SK-MEL-5 (cell line): ENCODE measurements around the gene RBM19. TPM values are rescaled to one million over a fixed set of nuclear protein-coding genes. Genes with fewer than 3 reads are reported as not detected.

Experiments used
- DNase-seq: peaks from one replicate; pipeline ENCODE4 v3.0.0-alpha.2; 2016; ENCODE audit warnings: low read depth, low spot score
- in situ Hi-C: cut with HindIII; loops from 2 replicates; pipeline ENCODE4 v1.10.0; 2016; ENCODE audit warnings: low sequenced_read_pairs, high pct_unique_total_duplicates, low pct_unique_long_range_greater_than_20kb
- total RNA-seq: library from RNA; depleted of rRNA; stranded (reverse); fragments of >200 nt; shearing (Covaris generic); gene quantifications from 2 replicates; pipeline ENCODE4 v1.2.3, GENCODE V29; 2014

RBM19 gene
- total RNA-seq, 1 experiment from 2014 or later = 53.6 TPM

DNA sequence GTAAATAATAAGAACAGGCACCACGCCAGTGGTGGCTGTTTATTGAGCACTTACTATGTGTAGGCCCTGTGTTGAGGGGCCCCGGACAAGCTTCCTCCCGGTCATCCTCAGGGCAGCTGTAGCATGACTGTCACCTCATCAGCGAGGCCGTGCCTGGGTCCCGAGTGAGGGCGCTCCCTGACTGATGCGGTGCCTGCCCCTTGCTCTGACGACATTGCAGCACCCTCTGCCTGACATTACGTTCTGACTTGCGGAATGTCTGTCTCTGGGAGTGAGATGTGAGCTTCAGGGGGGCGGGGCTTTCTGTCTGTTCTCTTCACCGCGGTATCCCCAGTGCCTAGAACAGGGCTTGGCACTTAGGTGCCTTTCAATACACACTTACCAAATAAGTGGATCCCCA lies 167.6 kb downstream of the RBM19 start:
- no peak for DNase-seq
- in situ Hi-C loops = no loop called here

GRCh38 chr12:113797535-113797868 lies 168.6 kb downstream of the RBM19 start:
- in situ Hi-C loops = no loop called here
- no peak for DNase-seq

GRCh38 chr12:113796852-113797534 lies 169.1 kb downstream of the RBM19 start:
- in situ Hi-C loops = no loop called here
- DNase-seq = no peak

DNA sequence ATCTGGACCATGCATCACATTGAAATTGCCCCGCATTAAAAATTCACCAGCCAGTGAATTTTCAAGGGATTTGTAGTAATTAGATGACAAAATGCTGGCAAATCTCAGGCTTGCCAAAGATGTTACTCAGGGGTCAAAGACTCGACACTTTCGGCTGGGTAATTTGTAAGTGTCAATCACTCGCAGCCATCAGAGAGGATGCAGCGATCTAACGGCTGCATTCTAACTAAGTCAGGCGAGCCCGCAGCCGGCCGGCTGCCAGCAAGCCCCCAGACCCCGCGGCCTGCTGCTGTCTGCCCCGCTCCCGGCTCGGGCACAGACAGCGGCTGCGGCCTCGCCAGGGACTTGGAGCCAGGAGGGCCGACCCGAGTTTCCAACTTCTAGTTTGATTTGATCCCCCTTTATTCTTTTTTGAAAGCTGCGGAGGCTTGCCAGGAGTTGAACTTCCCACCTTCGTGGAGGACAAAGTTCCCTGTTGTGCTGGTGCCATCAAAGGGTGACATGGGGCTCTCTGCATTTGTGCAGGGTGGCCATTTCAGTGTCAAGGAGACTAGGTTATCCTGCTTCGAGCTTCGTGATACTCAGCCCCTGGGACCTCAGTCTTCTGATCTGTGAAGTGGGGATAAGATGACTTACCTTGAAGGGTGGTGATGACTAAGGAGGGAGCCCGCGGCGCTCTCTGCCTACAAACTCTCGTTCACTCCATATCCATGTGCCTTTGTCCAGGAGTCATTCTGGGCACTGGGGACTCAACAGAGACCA lies 169.9 kb downstream of the RBM19 start:
- no peak for DNase-seq
- in situ Hi-C loops = no loop called here

GRCh38 chr12:113795445-113795844 lies 170.7 kb downstream of the RBM19 start:
- DNase-seq = no peak
- in situ Hi-C loops = no loop called here

DNA sequence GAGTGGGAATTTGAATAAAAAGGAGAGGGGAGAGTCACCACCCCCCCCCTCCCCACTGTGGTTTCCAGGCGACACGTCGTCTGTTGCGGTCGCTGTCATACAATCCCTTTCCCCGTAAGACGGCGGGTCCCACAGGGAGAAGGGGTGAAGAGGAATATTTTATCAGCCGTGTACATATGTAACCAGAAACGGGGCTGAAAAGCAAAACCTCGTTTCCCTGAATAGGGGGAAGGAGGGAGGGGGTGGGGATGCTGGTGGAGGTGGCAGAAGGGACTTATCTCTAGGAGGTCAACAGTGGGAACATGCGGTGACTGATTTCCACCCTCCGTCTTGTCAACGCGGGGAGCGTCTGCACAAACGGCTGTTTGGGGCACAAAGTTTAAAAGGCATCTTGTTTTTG lies 171.4 kb downstream of the RBM19 start:
- DNase-seq = no peak
- in situ Hi-C loops = no loop called here

- no peak for DNase-seq
- in situ Hi-C loops = no loop called here
These were observed 172.9 kb downstream of the RBM19 start for GRCh38 chr12:113793250-113793649.

- no peak for DNase-seq
- in situ Hi-C loops = no loop called here
These were observed 173.7 kb downstream of the RBM19 start for GRCh38 chr12:113792450-113792849.

DNA sequence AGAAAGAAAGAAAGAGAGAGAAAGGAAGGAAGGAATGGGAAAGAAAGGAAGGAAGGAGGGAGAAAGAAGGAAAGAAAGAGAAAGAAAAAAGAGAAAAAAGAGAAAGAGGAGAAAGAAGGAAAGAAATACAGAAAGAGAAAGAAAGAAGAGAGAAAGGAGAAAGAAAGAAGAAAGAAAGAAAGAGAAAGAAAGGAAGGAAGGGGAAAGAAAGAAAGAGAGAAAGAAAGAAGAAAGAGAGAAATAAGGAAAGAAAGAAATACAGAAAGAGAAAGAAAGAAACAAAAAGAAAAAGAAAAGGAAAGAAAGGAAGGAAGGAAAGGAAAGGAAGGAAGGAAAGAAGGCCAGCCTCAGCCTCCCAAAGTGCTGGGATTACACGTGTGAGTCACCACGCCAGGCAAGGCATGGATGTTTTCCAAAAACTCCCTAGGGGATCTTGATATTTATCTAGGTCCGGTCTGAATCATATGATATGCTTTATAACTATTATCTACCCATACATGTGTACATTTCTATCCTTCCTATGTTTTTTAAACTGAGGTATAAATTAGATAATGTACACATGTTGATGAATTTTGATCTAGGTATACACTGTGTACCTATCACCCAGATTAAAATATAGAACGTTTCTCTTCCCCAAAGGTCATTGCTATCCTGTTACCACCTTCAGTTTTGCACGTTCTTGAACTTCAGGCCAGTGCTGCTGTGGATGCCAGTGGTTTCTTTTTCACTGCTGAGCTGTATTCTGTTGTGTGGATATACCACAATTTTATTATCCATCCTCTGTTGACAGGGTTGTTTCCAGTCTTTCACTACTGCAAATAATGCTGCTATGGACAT lies 177.9 kb downstream of the RBM19 start:
- in situ Hi-C loops = no loop called here
- peak; percentile 48 for DNase-seq

- in situ Hi-C loops = no loop called here
- DNase-seq = no peak
These were observed 180.0 kb downstream of the RBM19 start for GRCh38 chr12:113786107-113786506.

DNA sequence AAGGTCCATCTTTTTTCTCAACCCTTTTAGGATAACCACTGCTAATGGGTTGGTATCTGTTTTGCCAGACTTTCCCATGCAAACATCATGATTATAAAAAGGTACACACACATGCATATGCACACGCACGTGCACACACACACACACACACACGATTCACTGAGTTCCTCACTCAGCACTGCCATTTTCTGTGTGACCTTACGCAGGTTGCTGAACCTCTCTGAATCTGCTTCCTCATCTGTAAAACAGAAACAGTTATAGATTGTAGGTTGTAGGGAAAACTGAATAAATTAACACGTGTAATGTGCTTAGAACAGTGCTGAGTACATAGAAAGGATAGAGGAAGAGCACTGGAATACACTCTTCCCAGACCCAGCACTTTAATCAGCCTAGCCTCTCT lies 182.3 kb downstream of the RBM19 start:
- no peak for DNase-seq
- in situ Hi-C loops = no loop called here

DNA sequence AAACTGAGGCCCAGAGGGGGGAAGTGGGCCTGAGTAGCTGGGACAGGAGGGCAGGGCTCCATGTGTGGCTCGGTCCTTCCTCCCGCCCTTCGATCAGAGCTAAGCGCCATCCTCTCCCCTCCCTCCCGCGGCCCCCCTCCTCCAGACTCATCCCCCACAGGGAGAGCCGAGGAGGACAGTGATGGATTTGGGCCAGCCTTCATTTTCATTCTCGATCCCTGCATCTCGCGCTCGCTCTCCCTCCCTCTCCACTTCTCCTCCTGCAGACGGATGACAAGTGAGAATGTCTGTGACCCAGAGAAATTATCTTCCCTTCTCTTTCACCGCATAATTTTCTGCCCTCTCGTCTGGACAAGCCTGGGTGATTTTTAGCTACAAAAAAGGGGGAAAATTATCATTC lies 183.3 kb downstream of the RBM19 start:
- DNase-seq = no peak
- in situ Hi-C loops = no loop called here

DNA sequence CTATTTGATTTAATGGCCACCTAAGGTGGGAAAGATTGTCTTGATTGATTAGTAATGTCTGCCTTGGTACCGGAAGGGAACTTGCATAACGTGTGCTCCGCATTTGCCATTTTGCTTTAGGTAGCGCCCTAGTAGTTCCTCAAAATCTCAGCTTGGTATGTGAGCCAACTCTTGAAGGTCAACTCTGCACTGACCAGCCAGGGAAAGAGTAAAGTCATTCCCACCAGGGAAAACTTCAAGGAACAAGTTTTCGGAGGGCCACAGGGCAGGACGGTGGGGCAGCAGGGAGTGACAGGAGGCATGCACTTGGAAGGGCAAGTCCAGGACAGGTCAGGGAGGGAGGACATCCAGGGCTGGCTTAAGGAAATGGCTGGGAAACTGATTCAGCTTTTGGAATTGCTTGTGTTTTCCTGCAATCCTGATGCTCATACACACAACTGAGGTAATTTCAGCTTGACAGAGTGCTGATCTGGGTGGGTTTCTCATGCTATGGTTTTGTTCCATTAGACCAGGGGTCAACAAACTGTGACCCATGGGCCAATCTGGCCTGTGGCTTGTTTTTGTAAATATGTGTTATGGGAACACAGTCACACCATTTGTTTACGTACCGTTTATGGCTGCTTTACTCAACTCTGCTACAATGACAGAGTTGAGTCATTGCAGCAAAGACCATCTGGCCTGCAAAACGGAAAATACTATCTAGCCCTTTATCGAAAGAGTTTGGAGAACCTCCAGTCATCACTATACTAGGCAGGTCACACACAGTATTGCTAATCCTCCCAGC lies 184.5 kb downstream of the RBM19 start:
- in situ Hi-C loops = no loop called here
- no peak for DNase-seq

GRCh38 chr12:113779774-113780173 lies 186.4 kb downstream of the RBM19 start:
- DNase-seq = no peak
- in situ Hi-C loops = no loop called here

DNA sequence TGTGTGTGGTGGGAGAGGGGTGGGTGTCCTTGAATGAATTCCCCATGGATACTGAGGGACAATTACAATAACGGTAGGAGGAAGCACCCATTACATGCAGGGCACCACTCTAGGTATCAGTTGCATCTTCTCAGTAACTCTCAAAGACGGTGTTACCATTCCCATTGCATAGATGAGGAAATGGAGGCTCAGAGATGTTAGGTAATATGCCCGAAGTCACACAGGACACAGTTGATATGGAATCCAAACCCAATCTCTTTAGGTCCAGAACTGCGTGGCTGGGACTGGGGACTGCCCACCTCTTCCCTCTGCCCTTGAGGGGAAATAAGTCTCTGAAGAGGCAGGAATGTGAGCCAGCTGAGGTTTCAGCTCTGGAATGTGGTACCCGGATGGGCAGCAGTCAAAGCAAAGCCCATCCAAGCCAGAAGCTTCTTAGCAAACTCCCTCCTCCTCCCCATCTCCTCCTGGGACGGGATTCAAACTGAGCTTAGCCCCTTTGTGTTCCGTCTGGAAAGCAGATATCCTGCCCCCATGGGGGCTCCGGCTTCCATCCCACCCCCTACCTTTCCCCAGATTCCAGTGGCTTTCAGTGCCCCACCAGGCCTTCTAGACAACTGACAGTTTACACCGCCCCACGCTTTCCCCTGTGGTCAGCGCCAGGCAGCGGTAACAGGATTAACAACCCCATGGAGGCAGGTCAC lies 187.5 kb downstream of the RBM19 start:
- in situ Hi-C loops = no loop called here
- no peak for DNase-seq

DNA sequence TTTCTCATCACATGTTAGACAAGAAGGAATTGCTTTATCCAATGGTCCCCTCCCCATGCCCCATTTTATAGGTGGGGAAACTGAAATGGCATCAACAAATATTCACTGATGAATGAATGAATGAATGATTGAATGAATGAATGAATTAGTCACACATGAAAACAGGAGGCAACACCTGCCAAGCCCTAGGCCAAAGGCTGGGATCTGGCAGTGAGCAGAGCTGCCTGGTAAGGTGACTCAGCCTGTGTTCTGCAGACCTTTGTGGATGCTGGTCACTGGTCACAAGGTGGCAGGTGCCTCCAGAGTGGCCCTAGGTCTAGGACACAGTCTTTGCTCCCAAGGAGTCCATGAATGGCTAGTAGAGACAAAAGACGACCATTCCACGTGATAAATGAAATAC lies 188.4 kb downstream of the RBM19 start:
- DNase-seq = no peak
- in situ Hi-C loops = no loop called here

GRCh38 chr12:113776536-113776935 lies 189.6 kb downstream of the RBM19 start:
- DNase-seq = no peak
- in situ Hi-C loops = no loop called here
